A549 (cell line): ENCODE data around the gene LARGE2. TPM values are rescaled to one million over a fixed set of nuclear protein-coding genes. Genes with fewer than 3 reads are reported as not detected.

Source experiments
- ATAC-seq, 2 experiments: fragments of 200-7000 bp in 1 of 2; fragments of >200 bp in 1 of 2; cut with Nextera tagmentation in 1 of 2; cut with Tn5 transposase in 1 of 2; 3 replicates each; pipeline versions ENCODE4 v1.8.0 to v1.9.1; 2018 to 2020; ENCODE audit warnings: mild to moderate bottlenecking in 1 of 2, moderate library complexity in 1 of 2
- CTCF ChIA-PET: fragments of 300-600 bp; sonication (Branson Sonifier 250); formaldehyde crosslinking; extraction: SDS; loops from one replicate; lab custom pipeline; 2021; ENCODE audit warnings: antibody characterized with exemption, inconsistent platforms; lab: Yijun Ruan, JAX
- POLR2A ChIA-PET: fragments of 350-600 bp; formaldehyde crosslinking; extraction: SDS; loops from one replicate; lab custom pipeline; 2021; ENCODE audit warnings: antibody characterized with exemption, inconsistent platforms; lab: Yijun Ruan, JAX
- DNase-seq, 2 experiments: peaks; one replicate each; pipeline versions ENCODE4 v3.0.0 to v3.0.0-alpha.2; 2011 to 2016; ENCODE audit warnings: low read depth in 1 of 2, low spot score in 1 of 2
- FAIRE-seq: peaks from 2 replicates; lab custom pipeline; 2011; peaks lifted over from hg19 to GRCh38; lab: Jason Lieb, UNC
- H3K27ac ChIP-seq, 2 experiments: fragments of >200 bp; sonication (Bioruptor Twin); formaldehyde crosslinking; 3 replicates each; pipeline ENCODE4 v1.5.1; 2016 to 2017
- H3K4me1 ChIP-seq: fragments of >200 bp; sonication (Bioruptor Twin); formaldehyde crosslinking; 3 replicates; pipeline ENCODE4 v1.6.1; 2016
- H3K4me2 ChIP-seq: fragments of >200 bp; sonication (Bioruptor Twin); formaldehyde crosslinking; 3 replicates; pipeline ENCODE4 v1.6.1; 2016
- H3K4me3 ChIP-seq: fragments of >200 bp; sonication (Bioruptor Twin); formaldehyde crosslinking; 3 replicates; pipeline ENCODE4 v1.5.1; 2016
- H3K9me3 ChIP-seq: fragments of >200 bp; sonication (Bioruptor Twin); formaldehyde crosslinking; 3 replicates; pipeline ENCODE4 v1.6.1; 2016
- CEBPB ChIP-seq, 2 experiments: fragments of >200 bp in 1 of 2; sonication (Bioruptor Twin) in 1 of 2; formaldehyde crosslinking in 1 of 2; IDR thresholded peaks; 2 replicates each; pipeline ENCODE4 v1.6.1; 2012 to 2016
- CHD2 ChIP-seq: fragments of 150-350 bp; IDR thresholded peaks from 2 replicates; pipeline ENCODE4 v1.6.1; 2014; ENCODE audit warnings: low read length; ENCODE audit not compliant: partially characterized antibody
- EP300 ChIP-seq, 2 experiments: fragments of >200 bp; sonication (Bioruptor Twin); formaldehyde crosslinking; IDR thresholded peaks; 2 replicates in 1 of 2; 3 replicates in 1 of 2; pipeline ENCODE4 v1.6.1; 2016 to 2017
- FOSB ChIP-seq: fragments of 250-450 bp; sonication (Bioruptor Pico); IDR thresholded peaks from 2 replicates; pipeline ENCODE4 v1.5.0; 2020; ENCODE audit warnings: mild to moderate bottlenecking, moderate library complexity
- JUNB ChIP-seq: fragments of >200 bp; sonication (Bioruptor Twin); formaldehyde crosslinking; IDR thresholded peaks from 2 replicates; pipeline ENCODE4 v1.6.1; 2016
- MYC ChIP-seq: IDR thresholded peaks from 2 replicates; pipeline ENCODE4 v1.6.1; 2012; ENCODE audit warnings: mild to moderate bottlenecking, inconsistent platforms, low read length, improper control_type of control experiment, borderline replicate concordance
- NPAS2 ChIP-seq: fragments of 250-450 bp; sonication (Bioruptor Pico); IDR thresholded peaks from 2 replicates; pipeline ENCODE4 v1.8.0; 2022; ENCODE audit warnings: mild to moderate bottlenecking, moderate library complexity, borderline replicate concordance
- PHF8 ChIP-seq: fragments of 200-600 bp; sonication (generic); IDR thresholded peaks from 2 replicates; pipeline ENCODE4 v1.6.1; 2016; ENCODE audit warnings: low read depth, mild to moderate bottlenecking, antibody characterized with exemption, moderate library complexity, borderline replicate concordance
- RAD21 ChIP-seq, 2 experiments: fragments of >200 bp in 1 of 2; sonication (Bioruptor Twin) in 1 of 2; formaldehyde crosslinking in 1 of 2; IDR thresholded peaks in 1 of 2; conservative IDR thresholded peaks in 1 of 2; 2 replicates in 1 of 2; 3 replicates in 1 of 2; pipeline ENCODE4 v1.6.1; 2012 to 2018; ENCODE audit warnings: inconsistent platforms in 1 of 2
- RARB ChIP-seq: fragments of 250-450 bp; sonication (Bioruptor Pico); IDR thresholded peaks from 2 replicates; pipeline ENCODE4 v1.8.0; 2021; ENCODE audit warnings: mild to moderate bottlenecking, moderate library complexity
- SMC3 ChIP-seq: fragments of >200 bp; sonication (Bioruptor Twin); formaldehyde crosslinking; IDR thresholded peaks from 3 replicates; pipeline ENCODE4 v1.6.1; 2018; ENCODE audit warnings: inconsistent platforms
- ZC3H11A ChIP-seq: fragments of 450-650 bp; IDR thresholded peaks from 2 replicates; pipeline ENCODE4 v1.6.1; 2014; ENCODE audit warnings: antibody characterized with exemption, mild to moderate bottlenecking
- ZFP36 ChIP-seq: fragments of 450-650 bp; IDR thresholded peaks from 2 replicates; pipeline ENCODE4 v1.6.1; 2014; ENCODE audit warnings: borderline replicate concordance; ENCODE audit not compliant: partially characterized antibody
- WGBS: methylation state at CpG from one replicate; pipeline ENCODE4 v1.1.6; 2017; ENCODE audit errors: missing lambda C conversion rate; 5-methylcytosine and 5-hydroxymethylcytosine counted together
- polyA plus RNA-seq, 4 experiments: library from polyadenylated mRNA; depleted of rRNA in 3 of 4; stranded (reverse); fragments of >200 nt; fragmentation: RNase III in 1 of 4; extraction: RNeasy Plus Mini Kit Qiagen cat#74134 plus additional on column Dnase treatment in 1 of 4; gene quantifications; 2 replicates in 3 of 4; 3 replicates in 1 of 4; pipeline ENCODE4 v1.2.3, GENCODE V29; 2011 to 2017
- TF ChIP-seq, protein P1 (sequence below): fragments of >200 bp; sonication (Bioruptor Twin); formaldehyde crosslinking; IDR thresholded peaks from 3 replicates; pipeline ENCODE4 v1.6.1; 2016
- TF ChIP-seq, protein P2 (sequence below): fragments of 250-450 bp; sonication (Bioruptor Pico); IDR thresholded peaks from 2 replicates; pipeline ENCODE4 v1.5.0; 2020; ENCODE audit warnings: low read depth, mild to moderate bottlenecking, moderate library complexity
- TF ChIP-seq, protein P3 (sequence below): fragments of 450-650 bp; IDR thresholded peaks from 2 replicates; pipeline ENCODE4 v1.6.1; 2014; ENCODE audit warnings: antibody characterized with exemption
- TF ChIP-seq, protein P4 (sequence below): IDR thresholded peaks from 2 replicates; pipeline ENCODE4 v1.6.1; 2012; ENCODE audit warnings: low read depth, borderline replicate concordance
- TF ChIP-seq, protein P5 (sequence below): fragments of >200 bp; sonication (Bioruptor Twin); formaldehyde crosslinking; IDR thresholded peaks from 3 replicates; pipeline ENCODE4 v1.5.1; 2016
- TF ChIP-seq, protein P6 (sequence below): IDR thresholded peaks from 2 replicates; pipeline ENCODE4 v1.6.1; 2012

LARGE2 gene
- polyA plus RNA-seq, 2 of the 4 experiments (the other 2 are of a cell fraction) = 0.97 to 2.3 TPM

DNA sequence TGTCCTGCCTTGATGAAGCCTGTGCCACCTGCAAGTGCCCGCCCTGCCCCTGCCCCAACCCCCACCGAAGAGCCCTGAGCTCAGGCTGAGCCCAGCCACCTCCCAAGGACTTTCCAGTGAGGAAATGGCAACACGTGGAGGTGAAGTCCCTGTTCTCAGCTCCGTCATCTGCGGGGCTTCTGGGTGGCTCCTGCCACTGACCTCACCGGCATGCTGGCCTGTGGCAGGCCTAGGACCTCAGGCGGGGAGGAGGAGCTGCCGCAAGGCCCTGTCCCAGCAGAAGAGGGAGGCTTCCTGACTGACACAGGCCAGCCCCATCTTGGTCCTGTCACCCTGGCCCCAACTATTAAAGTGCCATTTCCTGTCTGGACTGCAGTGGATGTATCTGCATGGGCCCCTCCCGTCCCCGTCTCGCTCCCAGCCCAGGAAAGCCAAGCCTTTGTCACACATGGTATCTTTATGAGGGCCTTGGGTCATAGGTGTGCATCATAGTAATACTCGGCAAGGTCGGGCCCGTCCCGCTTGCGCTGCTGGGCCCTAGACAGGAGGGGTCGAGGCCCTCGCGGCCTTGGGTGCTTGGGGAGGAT lies 16.3 kb upstream of the LARGE2 start (continued):
- TF ChIP-seq, protein P1, sequence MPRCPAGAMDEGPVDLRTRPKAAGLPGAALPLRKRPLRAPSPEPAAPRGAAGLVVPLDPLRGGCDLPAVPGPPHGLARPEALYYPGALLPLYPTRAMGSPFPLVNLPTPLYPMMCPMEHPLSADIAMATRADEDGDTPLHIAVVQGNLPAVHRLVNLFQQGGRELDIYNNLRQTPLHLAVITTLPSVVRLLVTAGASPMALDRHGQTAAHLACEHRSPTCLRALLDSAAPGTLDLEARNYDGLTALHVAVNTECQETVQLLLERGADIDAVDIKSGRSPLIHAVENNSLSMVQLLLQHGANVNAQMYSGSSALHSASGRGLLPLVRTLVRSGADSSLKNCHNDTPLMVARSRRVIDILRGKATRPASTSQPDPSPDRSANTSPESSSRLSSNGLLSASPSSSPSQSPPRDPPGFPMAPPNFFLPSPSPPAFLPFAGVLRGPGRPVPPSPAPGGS = no peak
- no peak for TF ChIP-seq RAD21 (conservative IDR thresholded peaks at IDR 0.05 in 1 of 2, IDR thresholded peaks at IDR 0.05 in 1 of 2)
- TF ChIP-seq MYC = no peak
- TF ChIP-seq EP300 (IDR thresholded peaks at IDR 0.05) = no peak

DNA sequence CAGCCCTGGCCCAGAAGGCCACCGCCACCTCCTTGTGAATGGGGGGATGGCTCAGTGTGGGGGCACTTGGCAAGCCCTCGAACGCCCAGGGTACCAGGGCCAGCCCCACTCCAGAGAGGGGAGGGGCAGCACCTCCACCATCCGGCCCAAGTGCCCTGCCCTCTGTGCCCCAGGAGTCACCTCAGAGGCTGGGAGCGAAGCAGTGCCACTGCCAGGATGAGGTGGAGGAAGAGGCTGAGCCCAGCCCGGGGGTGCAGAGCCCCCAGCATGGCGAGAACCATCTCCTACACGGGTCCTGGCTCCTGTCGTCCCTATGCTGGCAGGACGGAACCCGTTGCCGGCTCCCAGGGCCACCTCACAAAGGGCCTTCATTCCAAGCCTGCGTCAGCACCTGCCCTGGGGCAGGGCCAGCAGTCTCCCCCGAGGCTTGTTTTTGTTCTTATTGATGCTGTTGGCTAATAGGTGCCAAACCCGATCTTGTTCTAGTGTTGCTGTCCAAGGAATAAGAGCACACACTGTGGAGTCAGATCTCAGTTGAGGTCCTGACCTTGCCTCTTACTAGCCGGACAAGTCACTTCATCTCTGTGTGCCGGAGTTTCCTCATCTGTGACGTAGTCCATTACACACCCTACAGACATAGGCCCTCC lies 15.4 kb upstream of the LARGE2 start, which contains the start of gene FREY1:
FREY1 (minus strand) TSS at position 307 of the 647 bp plus-strand sequence; CDS start at position 281, 26 bp downstream.
- ChIA-PET POLR2A (no interaction called here), CTCF (interaction anchor here (0.9 kb wide), 1 partner anchor 65 kb away, joined by 3 read pairs; no protein-coding TSS in a partner anchor)

DNA sequence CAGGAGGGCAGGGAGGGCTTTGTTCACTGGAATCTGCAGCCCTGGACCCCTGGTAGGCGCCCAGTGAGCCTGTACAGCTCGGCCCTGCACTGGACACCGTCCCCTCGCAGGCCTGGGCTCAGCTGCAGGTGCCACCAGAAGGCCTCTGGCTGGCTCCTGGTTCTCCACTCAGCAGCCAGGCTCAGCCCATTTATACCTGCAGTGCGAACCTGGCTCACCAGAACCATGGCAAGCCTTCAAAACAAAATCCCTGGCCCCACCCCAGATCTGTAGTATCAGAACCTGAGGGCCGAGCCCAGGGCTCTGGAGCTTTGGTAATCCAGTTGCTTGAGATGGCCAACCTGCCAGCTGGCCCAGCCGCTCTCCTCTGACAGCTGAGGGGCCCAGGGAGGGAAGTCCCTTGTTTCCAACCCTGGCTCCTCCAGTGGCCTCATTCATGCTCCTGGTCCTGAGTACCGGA lies 14.5 kb upstream of the LARGE2 start:
- POLR2A ChIA-PET = interaction anchor here (2.3 kb wide), 1 partner anchor 10 kb away, joined by 9 read pairs; the partner anchor contains the start of gene PEX16
- FAIRE-seq = no peak
- CTCF ChIA-PET = interaction anchor here (2.0 kb wide), 1 partner anchor 36 kb away, joined by 8 read pairs; no protein-coding TSS in a partner anchor
- Histone ChIP-seq H3K4me2 (no peak overlapping the region), H3K9me3 (no peaks in the 10 kb centered on the region), H3K4me1 (no peaks in the 10 kb centered on the region)
- TF ChIP-seq ZC3H11A = no peak
- no peak for TF ChIP-seq JUNB
- TF ChIP-seq NPAS2 = no peak
- TF ChIP-seq, protein P2, sequence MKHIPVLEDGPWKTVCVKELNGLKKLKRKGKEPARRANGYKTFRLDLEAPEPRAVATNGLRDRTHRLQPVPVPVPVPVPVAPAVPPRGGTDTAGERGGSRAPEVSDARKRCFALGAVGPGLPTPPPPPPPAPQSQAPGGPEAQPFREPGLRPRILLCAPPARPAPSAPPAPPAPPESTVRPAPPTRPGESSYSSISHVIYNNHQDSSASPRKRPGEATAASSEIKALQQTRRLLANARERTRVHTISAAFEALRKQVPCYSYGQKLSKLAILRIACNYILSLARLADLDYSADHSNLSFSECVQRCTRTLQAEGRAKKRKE (CRISPR knock-in tag) = no peak
- no peak for TF ChIP-seq CEBPB (IDR thresholded peaks at IDR 0.05)
- TF ChIP-seq, protein P3, sequence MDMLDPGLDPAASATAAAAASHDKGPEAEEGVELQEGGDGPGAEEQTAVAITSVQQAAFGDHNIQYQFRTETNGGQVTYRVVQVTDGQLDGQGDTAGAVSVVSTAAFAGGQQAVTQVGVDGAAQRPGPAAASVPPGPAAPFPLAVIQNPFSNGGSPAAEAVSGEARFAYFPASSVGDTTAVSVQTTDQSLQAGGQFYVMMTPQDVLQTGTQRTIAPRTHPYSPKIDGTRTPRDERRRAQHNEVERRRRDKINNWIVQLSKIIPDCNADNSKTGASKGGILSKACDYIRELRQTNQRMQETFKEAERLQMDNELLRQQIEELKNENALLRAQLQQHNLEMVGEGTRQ = no peak
- TF ChIP-seq, protein P4, sequence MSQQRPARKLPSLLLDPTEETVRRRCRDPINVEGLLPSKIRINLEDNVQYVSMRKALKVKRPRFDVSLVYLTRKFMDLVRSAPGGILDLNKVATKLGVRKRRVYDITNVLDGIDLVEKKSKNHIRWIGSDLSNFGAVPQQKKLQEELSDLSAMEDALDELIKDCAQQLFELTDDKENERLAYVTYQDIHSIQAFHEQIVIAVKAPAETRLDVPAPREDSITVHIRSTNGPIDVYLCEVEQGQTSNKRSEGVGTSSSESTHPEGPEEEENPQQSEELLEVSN = no peak
- TF ChIP-seq, protein P1 = no peak
- TF ChIP-seq ZFP36 = no peak
- no peak for TF ChIP-seq PHF8
- TF ChIP-seq FOSB (CRISPR knock-in tag) = no peak
- TF ChIP-seq, protein P5, sequence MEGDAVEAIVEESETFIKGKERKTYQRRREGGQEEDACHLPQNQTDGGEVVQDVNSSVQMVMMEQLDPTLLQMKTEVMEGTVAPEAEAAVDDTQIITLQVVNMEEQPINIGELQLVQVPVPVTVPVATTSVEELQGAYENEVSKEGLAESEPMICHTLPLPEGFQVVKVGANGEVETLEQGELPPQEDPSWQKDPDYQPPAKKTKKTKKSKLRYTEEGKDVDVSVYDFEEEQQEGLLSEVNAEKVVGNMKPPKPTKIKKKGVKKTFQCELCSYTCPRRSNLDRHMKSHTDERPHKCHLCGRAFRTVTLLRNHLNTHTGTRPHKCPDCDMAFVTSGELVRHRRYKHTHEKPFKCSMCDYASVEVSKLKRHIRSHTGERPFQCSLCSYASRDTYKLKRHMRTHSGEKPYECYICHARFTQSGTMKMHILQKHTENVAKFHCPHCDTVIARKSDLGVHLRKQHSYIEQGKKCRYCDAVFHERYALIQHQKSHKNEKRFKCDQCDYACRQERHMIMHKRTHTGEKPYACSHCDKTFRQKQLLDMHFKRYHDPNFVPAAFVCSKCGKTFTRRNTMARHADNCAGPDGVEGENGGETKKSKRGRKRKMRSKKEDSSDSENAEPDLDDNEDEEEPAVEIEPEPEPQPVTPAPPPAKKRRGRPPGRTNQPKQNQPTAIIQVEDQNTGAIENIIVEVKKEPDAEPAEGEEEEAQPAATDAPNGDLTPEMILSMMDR = no peak
- no peak for TF ChIP-seq CHD2
- no peak for TF ChIP-seq RARB (CRISPR knock-in tag)
- TF ChIP-seq, all 56 proteins: peak for 0
- ATAC-seq (peak; percentile 7 to 17; a peak in 3 of 6 replicates), DNase-seq (no peak)
- 91% methylated on average over 5 of the region's 8 CpGs for WGBS
- no peak overlapping the region for H3K4me3 ChIP-seq
- no peak overlapping the region for H3K27ac ChIP-seq

More for the DNA sequence above, 15.4 kb upstream of the LARGE2 start, which contains the start of gene FREY1:
- TF ChIP-seq, protein P6, sequence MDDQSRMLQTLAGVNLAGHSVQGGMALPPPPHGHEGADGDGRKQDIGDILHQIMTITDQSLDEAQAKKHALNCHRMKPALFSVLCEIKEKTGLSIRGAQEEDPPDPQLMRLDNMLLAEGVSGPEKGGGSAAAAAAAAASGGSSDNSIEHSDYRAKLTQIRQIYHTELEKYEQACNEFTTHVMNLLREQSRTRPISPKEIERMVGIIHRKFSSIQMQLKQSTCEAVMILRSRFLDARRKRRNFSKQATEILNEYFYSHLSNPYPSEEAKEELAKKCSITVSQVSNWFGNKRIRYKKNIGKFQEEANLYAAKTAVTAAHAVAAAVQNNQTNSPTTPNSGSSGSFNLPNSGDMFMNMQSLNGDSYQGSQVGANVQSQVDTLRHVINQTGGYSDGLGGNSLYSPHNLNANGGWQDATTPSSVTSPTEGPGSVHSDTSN = peak; percentile 68
- TF ChIP-seq SMC3 = no peak
- Histone ChIP-seq H3K4me1 (no peaks in the 10 kb centered on the region), H3K4me3 (no peak within 1 kb of the TSS), H3K4me2 (no peak within 1 kb of the TSS), H3K27ac (no peak within 1 kb of the TSS), H3K9me3 (no peaks in the 10 kb centered on the region)
- WGBS = 71% methylated on average over 16 of the region's 18 CpGs
- DNase-seq (no peak), ATAC-seq (peak; percentile 8 to 18; a peak in 4 of 6 replicates), FAIRE-seq (no peak)
